Suprapubic skin (tissue), 4 donors: Measurements from ENCODE around the gene SHISA7.

Experiments
- EP300 ChIP-seq: sonication (generic); formaldehyde crosslinking; IDR thresholded peaks from one replicate; pipeline ENCODE4 v1.6.1; 2017; ENCODE audit warnings: antibody characterized with exemption
- POLR2A ChIP-seq, 2 donors: fragments of 450-650 bp; IDR thresholded peaks; one replicate each; pipeline ENCODE4 v1.6.1; 2017; ENCODE audit warnings: antibody characterized with exemption in 2 of 2, mild to moderate bottlenecking in 2 of 2, moderate library complexity in 2 of 2
- POLR2AphosphoS5 ChIP-seq, 3 donors: sonication (generic); formaldehyde crosslinking; IDR thresholded peaks; one replicate each; pipeline ENCODE4 v1.6.1; 2017; ENCODE audit warnings: antibody characterized with exemption in 3 of 3
- TF ChIP-seq, protein P1 (sequence below), 2 donors: fragments of 200-600 bp in 1 of 2; fragments of 450-650 bp in 1 of 2; sonication (generic) in 1 of 2; IDR thresholded peaks; one replicate each; pipeline ENCODE4 v1.5.1; 2016 to 2019; ENCODE audit warnings: antibody characterized with exemption in 2 of 2, mild to moderate bottlenecking in 1 of 2, moderate library complexity in 1 of 2

DNA sequence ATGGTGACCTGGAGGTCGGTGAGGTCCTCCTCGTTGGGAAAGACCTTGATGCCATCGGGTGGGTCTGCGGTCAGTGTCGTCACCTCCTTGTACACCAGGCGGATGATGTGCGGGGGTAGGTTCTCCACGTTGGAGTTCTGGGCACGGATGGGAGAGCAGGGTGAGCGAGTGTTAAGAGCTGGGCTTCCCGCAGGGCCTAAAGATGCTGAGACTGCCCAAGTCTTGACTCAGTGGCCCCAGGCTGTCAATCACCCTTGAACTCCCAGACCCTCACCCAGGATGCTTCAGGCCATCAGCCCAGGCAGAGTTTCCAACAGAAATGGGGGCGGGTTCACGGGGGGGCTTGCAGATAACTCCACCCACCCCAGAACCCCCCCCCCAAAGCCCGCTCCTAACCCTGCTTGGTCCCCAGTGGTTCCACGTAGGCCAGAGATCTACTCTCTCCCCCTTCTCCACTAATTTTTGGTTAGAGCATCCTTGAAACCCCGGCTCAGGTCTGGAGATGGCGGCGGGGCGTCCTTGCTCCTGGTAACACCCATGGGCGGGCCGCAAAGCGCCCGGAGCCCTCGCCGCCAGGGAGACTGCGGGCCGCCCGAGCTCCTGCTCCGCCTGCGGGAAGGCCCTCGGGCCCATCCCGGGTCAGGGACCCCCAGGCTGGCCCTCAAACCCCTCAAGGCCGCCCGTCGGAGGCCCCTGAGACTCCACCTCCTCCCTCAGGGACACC is 36.1 kb downstream of the SHISA7 start:
- TF ChIP-seq, protein P1, sequence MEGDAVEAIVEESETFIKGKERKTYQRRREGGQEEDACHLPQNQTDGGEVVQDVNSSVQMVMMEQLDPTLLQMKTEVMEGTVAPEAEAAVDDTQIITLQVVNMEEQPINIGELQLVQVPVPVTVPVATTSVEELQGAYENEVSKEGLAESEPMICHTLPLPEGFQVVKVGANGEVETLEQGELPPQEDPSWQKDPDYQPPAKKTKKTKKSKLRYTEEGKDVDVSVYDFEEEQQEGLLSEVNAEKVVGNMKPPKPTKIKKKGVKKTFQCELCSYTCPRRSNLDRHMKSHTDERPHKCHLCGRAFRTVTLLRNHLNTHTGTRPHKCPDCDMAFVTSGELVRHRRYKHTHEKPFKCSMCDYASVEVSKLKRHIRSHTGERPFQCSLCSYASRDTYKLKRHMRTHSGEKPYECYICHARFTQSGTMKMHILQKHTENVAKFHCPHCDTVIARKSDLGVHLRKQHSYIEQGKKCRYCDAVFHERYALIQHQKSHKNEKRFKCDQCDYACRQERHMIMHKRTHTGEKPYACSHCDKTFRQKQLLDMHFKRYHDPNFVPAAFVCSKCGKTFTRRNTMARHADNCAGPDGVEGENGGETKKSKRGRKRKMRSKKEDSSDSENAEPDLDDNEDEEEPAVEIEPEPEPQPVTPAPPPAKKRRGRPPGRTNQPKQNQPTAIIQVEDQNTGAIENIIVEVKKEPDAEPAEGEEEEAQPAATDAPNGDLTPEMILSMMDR (IDR thresholded peaks at IDR 0.05) = no peak
- TF ChIP-seq POLR2AphosphoS5 (IDR thresholded peaks at IDR 0.05) = no peak
- TF ChIP-seq EP300 = no peak
- TF ChIP-seq POLR2A (IDR thresholded peaks at IDR 0.05) = no peak
